PC-9 (cell line): ENCODE measurements around the gene RAB11B.

ENCODE experiments used
- EZH2 ChIP-seq: fragments of 200-600 bp; sonication (generic); IDR thresholded peaks from 2 replicates; pipeline ENCODE4 v1.8.0; 2017; ENCODE audit warnings: antibody characterized with exemption, low read depth
- TF ChIP-seq, protein P1 (sequence below): fragments of 200-600 bp; sonication (generic); conservative IDR thresholded peaks from 2 replicates; pipeline ENCODE4 v1.6.1; 2017; ENCODE audit warnings: mixed run types, antibody characterized with exemption, mild to moderate bottlenecking, moderate library complexity

DNA sequence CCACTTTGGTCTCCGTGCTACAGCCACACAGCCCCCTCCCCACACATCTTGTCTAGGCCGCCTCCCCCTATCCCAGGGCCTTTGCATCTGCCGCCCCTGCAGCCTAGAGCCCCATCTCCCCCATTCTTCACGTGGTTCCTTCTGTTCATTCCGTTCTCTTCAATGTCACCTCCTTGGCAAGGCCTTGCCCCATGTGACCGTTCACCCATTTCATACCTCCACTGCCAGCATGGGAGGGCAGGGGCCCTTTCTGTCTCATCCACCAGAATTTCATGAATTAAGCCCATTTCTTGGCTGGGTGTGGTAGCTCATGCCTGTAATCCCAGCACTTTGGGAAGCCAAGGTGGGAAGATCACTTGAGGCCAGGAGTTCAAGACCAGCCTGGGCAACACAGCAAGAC is 38.9 kb downstream of the RAB11B start:
- TF ChIP-seq, protein P1, sequence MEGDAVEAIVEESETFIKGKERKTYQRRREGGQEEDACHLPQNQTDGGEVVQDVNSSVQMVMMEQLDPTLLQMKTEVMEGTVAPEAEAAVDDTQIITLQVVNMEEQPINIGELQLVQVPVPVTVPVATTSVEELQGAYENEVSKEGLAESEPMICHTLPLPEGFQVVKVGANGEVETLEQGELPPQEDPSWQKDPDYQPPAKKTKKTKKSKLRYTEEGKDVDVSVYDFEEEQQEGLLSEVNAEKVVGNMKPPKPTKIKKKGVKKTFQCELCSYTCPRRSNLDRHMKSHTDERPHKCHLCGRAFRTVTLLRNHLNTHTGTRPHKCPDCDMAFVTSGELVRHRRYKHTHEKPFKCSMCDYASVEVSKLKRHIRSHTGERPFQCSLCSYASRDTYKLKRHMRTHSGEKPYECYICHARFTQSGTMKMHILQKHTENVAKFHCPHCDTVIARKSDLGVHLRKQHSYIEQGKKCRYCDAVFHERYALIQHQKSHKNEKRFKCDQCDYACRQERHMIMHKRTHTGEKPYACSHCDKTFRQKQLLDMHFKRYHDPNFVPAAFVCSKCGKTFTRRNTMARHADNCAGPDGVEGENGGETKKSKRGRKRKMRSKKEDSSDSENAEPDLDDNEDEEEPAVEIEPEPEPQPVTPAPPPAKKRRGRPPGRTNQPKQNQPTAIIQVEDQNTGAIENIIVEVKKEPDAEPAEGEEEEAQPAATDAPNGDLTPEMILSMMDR: no peak
- no peak for TF ChIP-seq EZH2
